DOHH2 (cell line): ENCODE data around the gene ACKR3.

Experiments
- CTCF ChIP-seq: fragments of 200-600 bp; sonication (generic); IDR thresholded peaks from one replicate; pipeline ENCODE4 v1.5.1; 2014; ENCODE audit warnings: antibody characterized with exemption, mild to moderate bottlenecking, low read depth, low read length; ENCODE audit not compliant: poor library complexity, severe bottlenecking
- EZH2phosphoT487 ChIP-seq: fragments of 200-600 bp; sonication (generic); IDR thresholded peaks from 2 replicates; pipeline ENCODE4 v1.6.1; 2017; ENCODE audit warnings: borderline replicate concordance, mild to moderate bottlenecking, antibody characterized with exemption, low read length, moderate library complexity, mixed read lengths

- no peak for TF ChIP-seq CTCF
- no peak for TF ChIP-seq EZH2phosphoT487
Measured at GRCh38 chr2:236610991-236611821, 41.6 kb downstream of the ACKR3 start.
